H1 (cell line): ENCODE data around the gene WDR75. TPM values are rescaled to one million over a fixed set of nuclear protein-coding genes. Genes with fewer than 3 reads are reported as not detected.

Experiments used
- CTCF ChIA-PET: fragments of 300-600 bp; sonication (Branson Sonifier 250); formaldehyde crosslinking; loops from one replicate; lab custom pipeline; 2021; ENCODE audit not compliant: partially characterized antibody; lab: Charles Lee
- POLR2A ChIA-PET: fragments of 300-600 bp; sonication (Branson Sonifier 250); formaldehyde crosslinking; loops from one replicate; lab custom pipeline; 2021; ENCODE audit warnings: inconsistent platforms; ENCODE audit not compliant: partially characterized antibody; lab: Charles Lee
- DNase-seq, 2 experiments: peaks; one replicate each; pipeline versions ENCODE4 v3.0.0 to v3.0.0-alpha.2; 2010 to 2022; ENCODE audit warnings: low spot score in 2 of 2, low read depth in 1 of 2, mixed read lengths in 1 of 2
- FAIRE-seq: peaks from 2 replicates; lab custom pipeline; 2011; peaks lifted over from hg19 to GRCh38; lab: Jason Lieb, UNC
- H2AFZ ChIP-seq: 2 replicates; pipeline ENCODE4 v1.8.1; 2012; ENCODE audit warnings: low read length, inconsistent platforms
- H2AK5ac ChIP-seq: 2 replicates; pipeline ENCODE4 v1.6.1; 2013; ENCODE audit warnings: low read depth, low read length
- H2BK120ac ChIP-seq: replicated peaks from 2 replicates; pipeline ENCODE3; 2013; ENCODE audit warnings: low read depth, low read length, inconsistent platforms
- H2BK12ac ChIP-seq: 2 replicates; pipeline ENCODE4 v1.6.1; 2013; ENCODE audit warnings: low read depth, low read length
- H2BK15ac ChIP-seq: 2 replicates; pipeline ENCODE4 v1.6.1; 2013; ENCODE audit warnings: low read length
- H2BK20ac ChIP-seq: 2 replicates; pipeline ENCODE4 v1.6.1; 2013; ENCODE audit warnings: low read length
- H2BK5ac ChIP-seq: 2 replicates; pipeline ENCODE4 v1.6.1; 2013; ENCODE audit warnings: low read depth, low read length
- H3K14ac ChIP-seq: 2 replicates; pipeline ENCODE4 v1.6.1; 2013; ENCODE audit warnings: inconsistent platforms; ENCODE audit not compliant: insufficient read length
- H3K18ac ChIP-seq: 2 replicates; pipeline ENCODE4 v1.6.1; 2013; ENCODE audit warnings: low read length; ENCODE audit errors: extremely low read depth
- H3K23ac ChIP-seq: 2 replicates; pipeline ENCODE4 v1.6.1; 2013; ENCODE audit warnings: inconsistent platforms; ENCODE audit not compliant: insufficient read length
- H3K23me2 ChIP-seq: 2 replicates; pipeline ENCODE4 v1.6.1; 2013; ENCODE audit warnings: low read depth, low read length
- H3K27ac ChIP-seq: 2 replicates; pipeline ENCODE4 v1.6.1; 2011; ENCODE audit warnings: low read depth, low read length, inconsistent platforms
- H3K27me3 ChIP-seq, 4 experiments: replicated peaks in 1 of 4; 1 replicate in 1 of 4; 2 replicates in 3 of 4; pipeline versions ENCODE4 v1.6.1 to v1.8.1; 2011 to 2013; ENCODE audit warnings: low read length in 3 of 4, mild to moderate bottlenecking in 3 of 4, inconsistent platforms in 2 of 4, mixed read lengths in 2 of 4, moderate library complexity in 1 of 4; ENCODE audit not compliant: control insufficient read depth in 3 of 4, insufficient read depth in 3 of 4; ENCODE audit errors: extremely low read depth in 1 of 4
- H3K36me3 ChIP-seq, 4 experiments: 2 replicates each; pipeline versions ENCODE4 v1.6.1 to v1.8.1; 2011 to 2013; ENCODE audit warnings: mild to moderate bottlenecking in 4 of 4, low read length in 3 of 4, moderate library complexity in 2 of 4, control low read depth in 1 of 4, inconsistent platforms in 1 of 4; ENCODE audit not compliant: insufficient read depth in 4 of 4, control insufficient read depth in 2 of 4
- H3K4ac ChIP-seq: replicated peaks from 2 replicates; pipeline ENCODE3; 2013; ENCODE audit warnings: low read length, low read depth, mixed read lengths, inconsistent platforms; ENCODE audit not compliant: insufficient read length
- H3K4me1 ChIP-seq, 4 experiments: replicated peaks in 1 of 4; 1 replicate in 1 of 4; 2 replicates in 3 of 4; pipeline versions ENCODE4 v1.6.1 to v1.8.1; 2011 to 2013; ENCODE audit warnings: low read length in 3 of 4, inconsistent platforms in 2 of 4, mixed read lengths in 1 of 4; ENCODE audit not compliant: insufficient read depth in 4 of 4, control insufficient read depth in 3 of 4
- H3K4me2 ChIP-seq, 2 experiments: 2 replicates each; pipeline versions ENCODE4 v1.6.1 to v1.8.1; 2011 to 2013; ENCODE audit warnings: low read depth in 2 of 2, low read length in 2 of 2, control low read depth in 1 of 2, inconsistent platforms in 1 of 2, mild to moderate bottlenecking in 1 of 2; ENCODE audit not compliant: insufficient read depth in 1 of 2
- H3K4me3 ChIP-seq, 4 experiments: fragments of 200-600, 300-600 bp in 1 of 4; sonication (generic), shearing (Covaris generic), sonication (Bioruptor Twin) in 1 of 4; 2 replicates each; pipeline versions ENCODE4 v1.5.1 to v1.8.1; 2011 to 2016; ENCODE audit warnings: low read length in 4 of 4, low read depth in 3 of 4, control low read depth in 2 of 4, inconsistent platforms in 2 of 4, mild to moderate bottlenecking in 2 of 4, mixed read lengths in 1 of 4, moderate library complexity in 1 of 4; ENCODE audit not compliant: insufficient read depth in 2 of 4; ENCODE audit errors: extremely low read depth in 1 of 4
- H3K56ac ChIP-seq: replicated peaks from 2 replicates; pipeline ENCODE3; 2013; ENCODE audit warnings: low read depth, mild to moderate bottlenecking, mixed read lengths, low read length, inconsistent platforms; ENCODE audit not compliant: insufficient read length
- H3K79me1 ChIP-seq: 2 replicates; pipeline ENCODE4 v1.6.1; 2013; ENCODE audit warnings: low read depth, low read length, control low read depth
- H3K79me2 ChIP-seq, 2 experiments: 2 replicates each; pipeline versions ENCODE4 v1.6.1 to v1.8.1; 2012 to 2013; ENCODE audit warnings: low read length in 2 of 2, mild to moderate bottlenecking in 2 of 2, inconsistent platforms in 1 of 2; ENCODE audit not compliant: insufficient read depth in 2 of 2, control insufficient read depth in 1 of 2
- H3K9ac ChIP-seq, 4 experiments: replicated peaks in 1 of 4; 1 replicate in 1 of 4; 2 replicates in 3 of 4; pipeline versions ENCODE4 v1.6.1 to v1.8.1; 2011 to 2013; ENCODE audit warnings: low read depth in 3 of 4, low read length in 3 of 4, control low read depth in 2 of 4, mild to moderate bottlenecking in 2 of 4, moderate library complexity in 2 of 4, inconsistent platforms in 1 of 4; ENCODE audit errors: extremely low read depth in 1 of 4
- H3K9me3 ChIP-seq, 2 experiments: 2 replicates each; pipeline versions ENCODE4 v1.6.1 to v1.8.1; 2012 to 2013; ENCODE audit warnings: mild to moderate bottlenecking in 2 of 2, moderate library complexity in 2 of 2, control low read depth in 1 of 2, inconsistent platforms in 1 of 2, low read depth in 1 of 2, low read length in 1 of 2, mixed read lengths in 1 of 2; ENCODE audit not compliant: insufficient read depth in 2 of 2
- H4K20me1 ChIP-seq, 2 experiments: replicated peaks in 1 of 2; 2 replicates each; pipeline versions ENCODE3 to v1.8.1; 2011 to 2013; ENCODE audit warnings: inconsistent platforms in 2 of 2, low read length in 2 of 2, mild to moderate bottlenecking in 1 of 2; ENCODE audit not compliant: insufficient read depth in 2 of 2, control insufficient read depth in 1 of 2
- H4K5ac ChIP-seq: 2 replicates; pipeline ENCODE4 v1.6.1; 2013; ENCODE audit warnings: low read length, low read depth, mixed read lengths, inconsistent platforms; ENCODE audit not compliant: insufficient read length
- H4K8ac ChIP-seq: 2 replicates; pipeline ENCODE4 v1.8.0; 2013; ENCODE audit warnings: mild to moderate bottlenecking, moderate library complexity, low read length, inconsistent platforms; ENCODE audit not compliant: insufficient read depth; ENCODE audit errors: extremely low read depth
- H4K91ac ChIP-seq: replicated peaks from 2 replicates; pipeline ENCODE3; 2013; ENCODE audit warnings: low read length, mixed read lengths, inconsistent platforms; ENCODE audit not compliant: insufficient read length
- NANOG ChIP-seq: IDR thresholded peaks from 2 replicates; pipeline ENCODE4 v1.6.1; 2011; ENCODE audit warnings: low read length, low read depth, mild to moderate bottlenecking, inconsistent platforms; ENCODE audit not compliant: insufficient read depth, poor library complexity, severe bottlenecking
- WGBS, 2 experiments: shearing (Covaris generic) in 1 of 2; methylation state at CpG; one replicate each; pipeline versions ENCODE4 v1.1.6 to v1.1.7; 2013 to 2015; ENCODE audit warnings: low lambda C conversion rate in 2 of 2, mixed read lengths in 2 of 2, inconsistent platforms in 1 of 2, low coverage in 1 of 2, missing lambda C conversion rate in 1 of 2; ENCODE audit not compliant: insufficient replicate concordance in 2 of 2, insufficient coverage in 1 of 2, insufficient read length in 1 of 2; ENCODE audit errors: extremely low coverage in 1 of 2, missing lambda C conversion rate in 1 of 2; 5-methylcytosine and 5-hydroxymethylcytosine counted together
- polyA plus RNA-seq, 7 experiments: library from polyadenylated mRNA; depleted of rRNA in 3 of 7; stranded (reverse) in 5 of 7; unstranded in 2 of 7; fragments of >200 nt in 5 of 7; fragments of 200-250 nt in 2 of 7; gene quantifications; 1 replicate in 5 of 7; 2 replicates in 1 of 7; 4 replicates in 1 of 7; pipeline versions ENCODE4 v1.2.1 to v1.2.3, GENCODE V29; 2011 to 2013; ENCODE audit warnings: missing spikeins in 2 of 7, mixed read lengths in 2 of 7
- total RNA-seq: library from RNA; stranded (reverse); fragmentation: NEBNext Ultra II Directional; extraction: Animal tissue kit (Norgen Biotek cat#: 25700); gene quantifications from 2 replicates; pipeline ENCODE4 v1.2.1, GENCODE V29; 2021

Gene WDR75
- total and polyA plus RNA-seq, 2 of the 8 experiments (the other 6 are each of a cell fraction or from before 2014, with no cell fraction given), result 26.9 to 77.1 TPM

DNA sequence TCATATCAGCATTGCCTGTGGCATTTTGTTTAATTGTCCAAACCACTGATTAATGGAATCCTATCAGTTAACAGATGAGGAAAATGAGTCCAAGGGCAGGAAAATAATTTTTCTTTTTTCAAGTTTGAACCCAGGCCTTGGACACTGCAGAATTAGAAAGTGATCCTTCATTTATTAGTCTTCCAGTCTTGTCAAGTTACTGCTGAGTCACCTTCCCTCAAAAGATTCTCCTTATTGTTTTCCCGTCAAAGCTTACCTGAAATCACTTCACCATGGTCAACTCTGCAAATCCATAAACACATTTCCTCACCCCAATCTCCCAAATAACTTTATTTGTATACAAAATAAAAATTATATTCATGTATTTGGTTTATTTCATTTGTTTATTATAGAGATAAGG lies 57.9 kb downstream of the WDR75 start:
- Histone ChIP-seq H2BK5ac (no peak overlapping the region), H3K4me2 (no peak overlapping the region), H3K4me1 (no peaks in the 10 kb centered on the region), H2BK15ac (no peak overlapping the region), H3K9ac (no peak overlapping the region), H4K20me1 (no peaks in the 10 kb centered on the region), H2BK20ac (no peak overlapping the region), H3K18ac (no peak overlapping the region), H3K27ac (no peak overlapping the region), H3K4ac (no peak overlapping the region), H3K79me2 (no peaks in the 10 kb centered on the region), H3K23me2 (no peaks in the 10 kb centered on the region; the same call in 1 of the 2 replicates), H2BK12ac (no peak overlapping the region), H4K8ac (no peak overlapping the region), H3K79me1 (no peaks in the 10 kb centered on the region), H3K9me3 (no peaks in the 10 kb centered on the region), H3K14ac (no peak overlapping the region), H2AFZ (no peak overlapping the region), H3K23ac (no peak overlapping the region), H2BK120ac (no peak overlapping the region), H3K4me3 (no peak overlapping the region), H3K27me3 (no peaks in the 10 kb centered on the region), H4K91ac (no peak overlapping the region), H3K36me3 (no peaks in the 10 kb centered on the region), H4K5ac (no peak overlapping the region), H3K56ac (no peak overlapping the region), H2AK5ac (no peak overlapping the region)
- CTCF ChIA-PET, result interaction anchor here (1.7 kb wide), 1 partner anchor 162 kb away, joined by 4 read pairs; the partner anchor contains the start of gene ASNSD1
- 100% methylated on average over 1 of the region's 1 CpG; no CpG with 5 or more reads in 1 of the 2 experiments for WGBS, 2 experiments
- no peak for TF ChIP-seq NANOG
- FAIRE-seq, result no peak
- no peak for DNase-seq
- POLR2A ChIA-PET, result no interaction called here
